Uterus (tissue), 4 donors: ENCODE data around the gene EPS15. TPM values are rescaled to one million over a fixed set of nuclear protein-coding genes. Genes with fewer than 3 reads are reported as not detected.
"Not testable (repeated sequence)": the region's sequence is repeated elsewhere in the genome, so short reads cannot be mapped to it uniquely, and the experiment has no call there.

Source experiments
- DNase-seq, 2 donors: peaks; one replicate each; pipeline ENCODE4 v3.0.0-alpha.2; 2019 to 2020
- H3K27ac ChIP-seq, 2 donors: fragments of 200-600 bp; sonication (generic); 1 replicate in 1 of 2; 2 replicates in 1 of 2; pipeline ENCODE4 v1.5.1; 2016 to 2018
- H3K27me3 ChIP-seq, 2 donors: fragments of 200-600 bp; sonication (generic); one replicate each; pipeline ENCODE4 v1.5.1; 2018 to 2019; ENCODE audit warnings: control low read depth in 1 of 2
- H3K36me3 ChIP-seq, 2 donors: fragments of 200-600 bp; sonication (generic); one replicate each; pipeline ENCODE4 v1.5.1; 2019; ENCODE audit warnings: control low read depth in 1 of 2
- H3K4me1 ChIP-seq, 2 donors: fragments of 200-600 bp; sonication (generic); one replicate each; pipeline ENCODE4 v1.5.1; 2018 to 2019; ENCODE audit warnings: control low read depth in 1 of 2
- H3K4me3 ChIP-seq, 2 donors: fragments of 200-600 bp; sonication (generic); 1 replicate in 1 of 2; 2 replicates in 1 of 2; pipeline ENCODE4 v1.5.1; 2018 to 2019; ENCODE audit warnings: mild to moderate bottlenecking in 1 of 2
- H3K9me3 ChIP-seq, 2 donors: fragments of 200-600 bp; sonication (generic); one replicate each; pipeline ENCODE4 v1.5.1; 2019; ENCODE audit warnings: control low read depth in 1 of 2
- CTCF ChIP-seq, 4 experiments: fragments of 200-600 bp in 2 of 4; fragments of 450-650 bp in 2 of 4; sonication (generic) in 2 of 4; IDR thresholded peaks; one replicate each; pipeline ENCODE4 v1.5.1; 2016 to 2019; ENCODE audit warnings: antibody characterized with exemption in 4 of 4, mild to moderate bottlenecking in 2 of 4, moderate library complexity in 1 of 4
- POLR2A ChIP-seq, 2 donors: fragments of 450-650 bp; IDR thresholded peaks; one replicate each; pipeline ENCODE4 v1.6.1; 2016; ENCODE audit warnings: antibody characterized with exemption in 2 of 2, mild to moderate bottlenecking in 1 of 2, moderate library complexity in 1 of 2
- intact Hi-C: fragments of 100-400 bp; cut with DNase I; formaldehyde crosslinking; loops from one replicate; pipeline ENCODE4 v1.15.1; 2023; ENCODE audit warnings: low total_unique reads
- total RNA-seq, 4 donors: library from RNA; depleted of rRNA in 3 of 4; stranded (reverse); fragments of >200 nt in 3 of 4; gene quantifications; one replicate each; pipeline versions ENCODE4 v1.1.0 to v1.2.4, GENCODE V29; 2014 to 2023
- donor health status: DM: yes; HTN: yes; CAD: no.

Gene EPS15
- total RNA-seq, 4 donors from 2014 or later = 30.7 to 133 (median 81.1) TPM

GRCh38 chr1:51504806-51505525 lies 14.1 kb downstream of the EPS15 start:
- Histone ChIP-seq H3K9me3 (no peaks in the 10 kb centered on the region), H3K27me3 (no peaks in the 10 kb centered on the region), H3K27ac (no peak overlapping the region), H3K4me3 (no peak overlapping the region), H3K4me1 (peaks cover 0 to 6% of the 10 kb centered on the region in 2 donors), H3K36me3 (no peaks in the 10 kb centered on the region)
- DNase-seq = no peak
- intact Hi-C loops = no loop called here
- TF ChIP-seq CTCF (IDR thresholded peaks at IDR 0.05) (no peak), POLR2A (IDR thresholded peaks at IDR 0.05) (no peak)

GRCh38 chr1:51501218-51501630 lies 17.8 kb downstream of the EPS15 start:
- H3K4me1 ChIP-seq, H3K27me3 ChIP-seq, DNase-seq, H3K36me3 ChIP-seq, intact Hi-C loops, H3K4me3 ChIP-seq, H3K9me3 ChIP-seq, H3K27ac ChIP-seq: not testable (repeated sequence)

- Histone ChIP-seq H3K9me3 (no peaks in the 10 kb centered on the region), H3K27me3 (no peaks in the 10 kb centered on the region), H3K4me3 (no peak overlapping the region), H3K36me3 (no peaks in the 10 kb centered on the region), H3K4me1 (peaks cover 0 to 3% of the 10 kb centered on the region in 2 donors), H3K27ac (no peak overlapping the region)
- intact Hi-C loops = no loop called here
- no peak for TF ChIP-seq CTCF (IDR thresholded peaks at IDR 0.05)
- TF ChIP-seq POLR2A (IDR thresholded peaks at IDR 0.05) = no peak
- no peak for DNase-seq
Measured at GRCh38 chr1:51499694-51500093, 19.4 kb downstream of the EPS15 start.

GRCh38 chr1:51498924-51499323 lies 20.1 kb downstream of the EPS15 start:
- H3K9me3 ChIP-seq = no peaks in the 10 kb centered on the region
- peaks cover 0 to 3% of the 10 kb centered on the region in 2 donors for H3K4me1 ChIP-seq
- no peak for TF ChIP-seq POLR2A (IDR thresholded peaks at IDR 0.05)
- TF ChIP-seq CTCF (IDR thresholded peaks at IDR 0.05) = no peak
- no peak overlapping the region for H3K27ac ChIP-seq
- intact Hi-C loops = no loop called here
- no peak overlapping the region for H3K4me3 ChIP-seq
- DNase-seq = no peak
- no peaks in the 10 kb centered on the region for H3K27me3 ChIP-seq
- no peaks in the 10 kb centered on the region for H3K36me3 ChIP-seq

GRCh38 chr1:51497340-51497739 lies 21.7 kb downstream of the EPS15 start:
- Histone ChIP-seq H3K27me3 (no peaks in the 10 kb centered on the region), H3K36me3 (no peaks in the 10 kb centered on the region), H3K4me3 (no peak overlapping the region), H3K9me3 (no peaks in the 10 kb centered on the region), H3K27ac (no peak overlapping the region), H3K4me1 (peaks cover 0 to 3% of the 10 kb centered on the region in 2 donors)
- DNase-seq = no peak
- TF ChIP-seq CTCF (IDR thresholded peaks at IDR 0.05) = no peak
- TF ChIP-seq POLR2A (IDR thresholded peaks at IDR 0.05) = no peak
- intact Hi-C loops = no loop called here
